HG02610 (cell line): ENCODE results near the gene GABRA6.
"Not testable (repeated sequence)": the region's sequence is repeated elsewhere in the genome, so short reads cannot be mapped to it uniquely, and the experiment has no call there.

Source experiments
- ATAC-seq: cut with Tn5 transposase; IDR thresholded peaks from one replicate; pipeline ENCODE4 v1.9.1; 2021; ENCODE audit warnings: mild to moderate bottlenecking, moderate library complexity; ENCODE audit not compliant: unreplicated experiment

The GABRA6 gene

DNA sequence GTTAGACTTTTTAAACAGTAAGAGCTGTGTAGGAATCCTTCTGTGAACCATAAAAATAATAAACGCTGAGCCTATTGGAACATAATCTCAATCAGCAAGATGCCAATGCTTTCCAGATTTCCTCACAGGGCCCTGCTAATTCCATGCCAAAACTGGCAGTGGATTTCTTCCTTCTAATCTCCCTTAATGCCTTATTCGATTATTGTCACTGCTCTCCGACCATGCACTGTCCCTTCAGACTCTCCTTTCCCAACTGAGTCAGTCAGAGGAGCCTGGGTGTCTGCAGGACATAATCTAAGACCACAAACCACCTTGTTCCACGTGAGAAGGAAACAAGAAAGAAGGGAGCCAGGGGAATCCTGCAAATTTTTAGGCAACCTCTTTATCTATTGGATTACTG, at the start of gene GABRA6:
Gene GABRA6, plus strand, starts transcription at position 261 of the 400 bp plus-strand sequence. CDS start 269 bp downstream, outside the sequence.
- no peak for ATAC-seq

DNA sequence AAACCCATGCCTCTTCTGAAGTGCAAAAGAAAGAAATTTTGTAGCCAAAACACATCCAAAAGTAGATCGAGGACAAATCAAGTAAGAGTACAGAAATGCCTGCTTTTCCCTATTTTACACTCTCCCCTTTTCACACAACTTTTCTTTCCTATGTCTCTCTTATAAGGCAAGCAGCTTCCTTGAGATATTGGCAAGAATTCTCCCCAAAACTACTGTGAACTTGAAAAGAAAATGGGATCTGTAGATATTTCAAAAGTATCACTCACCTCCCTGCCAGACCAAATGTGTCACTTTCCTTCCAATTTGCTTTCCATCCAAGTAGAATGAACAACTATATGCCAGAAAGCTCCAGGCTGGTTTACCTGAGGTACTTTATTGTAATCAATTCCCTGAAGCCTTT, 47.9 kb upstream of the GABRA6 start:
- no peak for ATAC-seq

DNA sequence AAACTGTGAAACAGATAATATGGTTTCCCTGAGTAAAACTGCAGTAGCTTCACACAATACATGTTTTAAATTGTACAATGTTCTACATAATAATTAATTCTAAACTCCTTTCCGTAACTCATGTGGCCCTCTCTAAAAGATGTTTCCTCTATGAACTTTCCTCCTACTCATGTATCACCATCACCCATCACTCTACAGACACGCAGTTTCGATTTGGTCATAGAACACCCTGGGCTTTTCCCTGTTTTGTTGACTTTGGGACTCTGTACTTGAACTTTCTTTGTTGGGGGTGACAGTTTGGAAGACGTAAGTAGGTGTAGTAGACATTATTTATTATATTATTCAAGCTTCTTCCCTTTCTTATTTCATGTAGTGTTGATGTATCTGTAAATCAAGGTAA, 44.1 kb upstream of the GABRA6 start:
- ATAC-seq: no peak

DNA sequence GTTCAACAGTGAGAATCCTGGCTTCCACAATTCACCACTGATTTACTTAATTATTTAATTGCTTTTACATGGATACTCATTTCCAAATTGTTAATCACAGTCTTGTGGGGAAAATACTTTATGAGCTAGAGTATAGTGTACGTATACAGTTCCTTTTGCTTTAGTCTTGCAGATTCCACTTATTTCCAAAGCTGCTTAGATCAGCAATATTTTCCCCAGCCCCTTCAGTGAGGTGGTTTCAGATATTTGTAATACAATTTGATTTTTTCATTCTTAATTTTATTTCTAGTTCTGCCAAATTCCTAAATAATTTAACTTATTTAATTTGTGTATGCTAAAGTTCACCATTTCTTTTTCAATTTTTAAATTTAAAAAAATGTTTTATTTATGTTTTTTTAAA, 40.3 kb upstream of the GABRA6 start:
- no peak for ATAC-seq

DNA sequence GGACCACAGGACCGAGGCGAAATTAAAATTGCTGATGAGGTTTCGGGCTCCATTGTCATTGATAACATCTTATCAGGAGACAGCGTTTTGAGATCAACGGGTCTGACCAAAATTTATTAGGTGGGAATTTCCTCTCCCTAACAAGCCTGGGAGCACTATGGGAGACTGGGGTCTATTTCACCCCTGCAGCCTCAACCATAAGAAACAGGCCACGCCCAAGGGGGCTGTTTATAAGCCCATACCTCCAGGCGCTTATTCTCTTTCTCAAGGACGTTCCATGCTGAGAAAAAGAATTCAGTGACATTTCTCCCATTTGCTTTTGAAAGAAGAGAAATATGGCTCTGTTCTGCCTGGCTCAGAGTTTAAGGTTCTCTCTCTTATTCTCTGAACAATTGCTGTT, 33.6 kb upstream of the GABRA6 start:
- ATAC-seq: not testable (repeated sequence)

DNA sequence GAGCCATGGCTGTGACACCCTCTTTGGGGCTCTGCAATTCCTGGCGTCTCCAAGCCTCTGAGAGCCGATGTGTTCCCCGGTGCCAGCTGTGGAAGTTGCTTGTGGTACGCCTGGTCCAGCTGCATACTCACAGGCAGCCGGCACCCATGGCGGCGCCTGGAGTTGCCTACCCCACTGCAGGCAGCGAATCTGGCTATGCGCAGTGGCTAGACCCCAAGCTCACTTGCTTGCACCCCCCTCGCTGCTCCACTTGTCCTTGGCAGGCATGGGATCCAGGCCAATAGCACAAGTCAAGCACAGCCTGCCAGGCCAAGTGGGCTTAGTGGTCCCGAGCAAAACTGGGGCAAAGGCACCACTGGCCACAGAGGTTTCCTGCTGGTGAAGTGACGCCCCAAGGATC, 24.7 kb upstream of the GABRA6 start:
- no peak for ATAC-seq

DNA sequence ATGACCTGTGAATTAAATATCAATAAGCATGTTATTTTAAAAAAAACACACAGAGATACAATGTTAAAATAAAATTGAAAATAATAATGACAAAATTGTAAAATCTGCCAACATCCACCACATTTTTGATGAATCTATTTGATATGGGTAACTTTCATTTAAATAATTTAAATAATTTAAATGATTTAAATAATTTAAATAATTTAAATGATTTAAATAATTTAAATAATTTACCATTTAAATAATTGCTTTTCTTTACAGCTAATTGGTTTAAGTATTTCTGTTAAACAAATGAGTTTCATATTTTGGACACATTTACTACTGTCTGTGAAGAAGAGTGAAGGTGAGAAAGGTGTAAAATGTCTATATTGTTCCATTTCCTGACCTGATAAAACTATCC, 22.1 kb upstream of the GABRA6 start:
- ATAC-seq: no peak

DNA sequence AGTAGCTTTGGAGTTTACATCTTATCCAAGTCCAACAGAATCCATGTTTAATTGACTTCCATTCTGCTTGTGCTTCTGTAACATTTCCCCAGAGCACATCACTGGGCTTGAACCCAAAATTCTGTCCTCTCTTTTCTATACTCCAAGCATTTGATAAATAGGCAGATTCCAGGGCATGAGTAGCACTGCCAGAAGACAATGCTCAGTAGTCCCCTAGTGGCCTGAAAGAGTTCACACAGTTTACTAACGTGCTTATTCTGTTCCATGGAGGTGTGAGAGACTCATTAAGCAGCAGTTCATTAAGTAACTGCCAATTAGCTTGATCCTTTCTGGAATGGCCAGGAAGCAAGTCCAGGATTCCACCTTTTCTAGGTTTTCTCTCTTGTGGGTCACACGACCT, 9.4 kb upstream of the GABRA6 start:
- ATAC-seq: peak; percentile 87

DNA sequence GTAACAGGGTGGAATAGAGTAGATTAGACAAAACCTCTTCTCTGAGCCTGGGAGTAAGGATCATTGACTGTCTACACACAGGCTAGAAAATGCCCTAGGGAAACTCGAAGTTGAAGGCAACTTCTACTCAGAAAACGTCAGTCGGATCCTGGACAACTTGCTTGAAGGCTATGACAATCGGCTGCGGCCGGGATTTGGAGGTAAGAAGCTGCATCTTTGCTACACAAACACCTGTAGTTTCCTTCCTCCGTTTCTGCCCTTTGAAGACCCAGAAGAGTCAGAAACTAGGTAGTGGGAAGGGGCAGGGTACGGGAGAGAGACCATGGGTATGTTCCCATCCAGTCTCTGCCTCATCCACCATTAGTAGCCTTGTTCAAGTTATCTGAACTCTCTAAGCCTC, 628 bp downstream of the GABRA6 start:
- no peak for ATAC-seq

DNA sequence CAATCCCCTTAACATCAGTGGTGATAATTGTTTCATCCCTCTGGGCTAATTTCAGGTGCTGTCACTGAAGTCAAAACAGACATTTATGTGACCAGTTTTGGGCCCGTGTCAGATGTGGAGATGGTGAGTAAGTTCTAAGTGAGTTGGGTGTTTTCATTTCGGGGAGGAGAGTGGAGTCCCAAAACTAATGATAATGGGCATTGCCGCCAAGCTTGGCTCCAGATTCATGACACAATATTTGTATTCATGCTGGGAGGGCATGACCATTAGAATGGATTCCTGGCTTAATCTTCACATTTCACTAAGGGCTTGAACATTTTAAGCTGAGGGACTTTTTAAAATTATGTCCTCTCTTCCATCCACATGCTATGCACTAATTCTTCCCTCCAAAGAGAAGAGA, 1.4 kb downstream of the GABRA6 start:
- ATAC-seq: no peak

DNA sequence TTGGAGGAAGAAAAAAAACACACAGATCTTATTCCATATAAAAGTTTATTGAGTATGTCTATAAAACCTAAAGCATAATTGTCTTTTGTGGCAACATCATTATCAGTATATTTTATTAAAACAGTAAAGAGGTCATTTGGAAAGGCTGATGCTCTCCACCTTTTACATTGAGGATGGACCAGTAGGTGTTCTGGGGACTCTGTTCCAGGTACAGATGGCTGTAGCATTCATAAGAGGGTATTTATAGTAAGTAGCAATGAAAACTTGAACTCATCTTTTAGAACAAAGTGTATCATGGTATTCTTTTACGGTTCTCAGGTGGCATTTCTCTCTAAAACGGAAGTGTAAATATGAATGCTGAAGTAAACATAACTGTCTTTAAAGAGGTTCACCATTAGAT, 1.8 kb downstream of the GABRA6 start:
- no peak for ATAC-seq

DNA sequence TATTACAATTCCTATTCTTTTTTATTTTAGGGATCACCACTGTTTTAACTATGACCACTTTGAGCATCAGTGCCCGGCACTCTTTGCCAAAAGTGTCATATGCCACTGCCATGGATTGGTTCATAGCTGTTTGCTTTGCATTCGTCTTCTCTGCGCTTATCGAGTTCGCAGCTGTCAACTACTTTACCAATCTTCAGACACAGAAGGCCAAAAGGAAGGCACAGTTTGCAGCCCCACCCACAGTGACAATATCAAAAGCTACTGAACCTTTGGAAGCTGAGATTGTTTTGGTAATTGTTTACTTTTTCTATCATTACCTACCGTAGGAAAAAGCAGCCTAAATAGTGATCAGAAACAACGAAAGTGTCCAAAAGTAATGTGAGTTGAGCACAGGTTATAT, 6.4 kb downstream of the GABRA6 start:
- ATAC-seq: no peak

DNA sequence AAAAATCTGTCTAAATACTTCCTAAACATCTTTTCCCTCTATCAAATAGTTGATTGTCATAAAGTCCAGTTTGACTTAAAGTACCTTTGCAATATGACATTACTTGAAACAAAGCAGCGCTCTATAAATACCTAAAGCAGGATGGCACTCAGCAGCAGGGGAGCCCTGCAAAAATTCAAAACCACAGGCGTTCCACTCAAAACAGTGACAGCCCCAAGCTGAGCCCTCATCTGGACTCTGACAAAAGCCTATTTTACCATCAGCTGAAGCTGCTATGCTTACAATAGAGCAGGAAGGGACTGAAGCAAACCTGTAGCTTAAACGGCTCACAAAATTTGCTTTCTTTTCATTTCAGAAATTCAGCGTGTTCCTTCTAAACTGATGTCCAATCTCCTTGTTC, 11.5 kb downstream of the GABRA6 start:
- ATAC-seq: no peak

DNA sequence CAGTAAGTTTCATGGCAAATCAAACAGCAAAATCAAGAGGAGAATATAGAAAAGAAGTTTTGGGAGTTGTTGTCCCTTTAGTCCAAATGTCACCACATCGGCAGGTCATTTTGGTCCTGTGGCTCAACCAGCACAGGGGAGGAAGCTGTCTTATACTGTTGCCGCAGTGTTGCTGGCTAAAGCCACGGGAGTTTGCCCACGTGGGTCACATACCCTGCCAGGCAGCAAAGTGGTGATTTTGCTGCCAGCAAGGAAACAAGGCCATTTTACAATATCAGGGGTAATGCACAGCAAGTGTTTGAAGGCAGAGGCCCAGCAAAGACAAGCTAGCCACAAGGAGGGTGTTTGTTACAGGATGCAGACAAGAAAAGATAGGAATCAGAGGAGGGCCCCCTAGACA, 14.5 kb downstream of the GABRA6 start:
- no peak for ATAC-seq

DNA sequence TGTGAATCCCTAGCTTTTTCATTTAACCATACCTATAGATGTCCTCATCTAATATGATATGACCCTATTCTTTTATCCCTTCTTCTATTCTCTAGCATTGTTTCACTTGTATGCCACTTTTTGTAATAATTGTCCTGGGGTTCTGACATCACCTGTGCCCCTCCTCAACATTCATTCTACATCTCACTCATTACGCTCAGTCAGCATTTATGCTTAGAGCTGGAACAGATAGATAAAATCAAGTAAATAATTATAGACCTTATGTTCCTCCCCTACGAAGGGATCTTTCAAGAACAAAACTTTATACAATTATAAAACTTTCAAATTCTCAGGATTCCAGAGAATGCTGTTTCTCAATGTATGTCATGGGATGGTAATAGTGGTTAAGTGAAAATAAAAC, 18.0 kb downstream of the GABRA6 start:
- ATAC-seq: no peak

DNA sequence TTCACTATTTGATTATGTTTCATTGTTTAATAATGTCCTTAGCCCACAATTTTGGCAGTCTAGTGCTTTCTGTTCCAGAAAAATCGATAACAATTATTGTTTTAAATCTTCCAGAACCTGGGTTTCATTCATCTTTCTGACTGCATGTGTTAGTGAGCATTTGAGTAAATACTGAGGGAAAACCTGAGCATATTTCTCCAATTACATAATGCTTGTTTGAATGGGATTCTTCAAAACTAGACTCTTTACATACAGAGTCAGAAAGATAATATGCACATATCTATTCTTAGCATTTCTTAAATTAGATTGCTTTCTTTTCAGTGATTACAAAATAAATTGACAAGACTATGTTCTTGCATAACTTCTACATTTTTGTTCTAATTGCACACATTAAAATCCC, 21.9 kb downstream of the GABRA6 start:
- no peak for ATAC-seq

DNA sequence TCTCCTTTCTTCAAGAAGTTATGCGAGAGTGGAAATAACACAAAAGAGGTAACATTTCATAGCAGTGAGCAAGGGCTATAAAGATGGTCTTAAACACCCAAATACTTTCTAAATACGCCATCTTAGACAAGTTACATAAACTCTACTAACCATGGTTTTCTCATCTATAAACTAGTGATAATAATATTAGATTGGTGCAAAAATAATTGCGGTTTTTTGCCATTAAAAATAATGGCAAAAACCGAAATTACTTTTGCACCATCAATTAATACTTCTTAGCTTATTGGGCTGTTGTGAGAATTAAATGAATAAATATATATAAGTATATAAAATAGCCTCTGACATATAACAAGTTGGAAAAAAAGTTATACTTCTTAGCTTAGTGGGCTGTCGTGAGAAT, 23.7 kb downstream of the GABRA6 start:
- no peak for ATAC-seq

DNA sequence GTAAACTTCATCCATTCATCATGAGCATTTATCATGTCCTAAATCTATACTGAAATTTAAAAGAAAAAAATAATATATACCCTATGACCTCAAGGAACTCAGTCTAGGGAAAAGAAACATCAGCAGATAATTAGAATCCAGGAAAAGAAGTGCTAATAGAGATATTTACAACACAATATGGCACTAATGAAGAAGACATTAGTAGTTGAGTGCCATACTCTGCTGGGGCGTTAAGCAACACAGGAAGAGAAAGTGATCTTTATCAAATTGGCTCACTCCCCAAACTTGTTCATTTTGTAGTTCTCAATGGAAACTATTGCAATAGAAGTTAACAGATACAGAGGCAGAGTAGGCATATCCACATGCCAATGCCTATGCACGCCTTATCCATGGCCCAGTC, 27.5 kb downstream of the GABRA6 start:
- no peak for ATAC-seq

DNA sequence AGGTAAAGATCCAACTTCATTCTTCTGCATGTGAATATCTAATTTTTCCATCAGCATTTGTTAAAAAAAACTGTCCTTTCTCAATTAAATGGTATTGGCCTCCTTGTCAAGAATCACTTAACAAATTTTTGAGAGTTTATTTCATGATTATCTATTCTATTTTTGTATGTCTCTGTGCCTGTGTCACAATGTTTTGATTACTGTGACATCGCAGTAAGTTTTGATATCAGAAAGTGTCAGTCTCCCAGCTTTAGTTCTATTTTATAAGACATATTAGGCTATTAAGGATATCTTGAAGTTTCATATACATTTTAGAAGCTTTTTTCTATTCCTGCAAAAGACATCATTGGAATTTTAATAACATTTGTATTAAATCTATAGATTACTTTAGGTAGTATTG, 33.6 kb downstream of the GABRA6 start:
- no peak for ATAC-seq

DNA sequence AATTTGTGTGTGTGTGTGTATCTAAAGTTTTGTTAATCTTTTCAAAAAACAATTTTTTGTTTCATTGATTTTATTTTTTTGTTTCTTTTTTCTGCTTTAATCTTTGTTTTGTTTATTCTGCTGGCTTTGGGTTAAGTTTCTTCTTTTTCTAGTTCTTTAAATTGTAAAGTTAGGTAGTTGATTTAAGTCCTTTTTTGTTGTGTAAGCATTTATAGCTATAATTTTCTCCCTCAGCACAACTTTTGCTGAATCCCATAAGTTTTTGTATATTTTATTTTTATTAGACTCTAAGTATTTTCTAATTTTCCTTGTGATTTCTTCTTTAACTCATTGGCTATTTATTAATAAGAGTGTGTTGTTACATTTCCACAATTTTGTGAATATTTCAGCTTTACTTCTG, 34.9 kb downstream of the GABRA6 start:
- ATAC-seq: no peak

DNA sequence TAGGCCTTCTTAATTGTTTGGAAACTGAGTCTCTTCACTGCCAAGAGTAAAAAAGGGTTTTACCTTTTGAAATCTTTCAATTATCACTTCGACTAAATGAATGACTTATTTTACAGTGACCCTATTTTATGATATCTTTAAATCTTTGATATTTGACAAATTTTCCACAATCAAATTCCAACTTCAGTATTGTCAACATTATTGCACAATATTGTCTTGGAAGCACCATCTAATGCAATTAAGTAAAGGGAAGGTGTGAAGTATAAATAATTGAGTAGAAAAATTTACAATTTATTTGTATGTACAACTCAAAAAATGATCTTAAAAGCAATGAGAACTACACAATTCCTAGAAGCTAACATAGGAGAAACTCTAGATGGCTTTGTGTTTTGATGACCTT, 49.2 kb downstream of the GABRA6 start:
- ATAC-seq: no peak

DNA sequence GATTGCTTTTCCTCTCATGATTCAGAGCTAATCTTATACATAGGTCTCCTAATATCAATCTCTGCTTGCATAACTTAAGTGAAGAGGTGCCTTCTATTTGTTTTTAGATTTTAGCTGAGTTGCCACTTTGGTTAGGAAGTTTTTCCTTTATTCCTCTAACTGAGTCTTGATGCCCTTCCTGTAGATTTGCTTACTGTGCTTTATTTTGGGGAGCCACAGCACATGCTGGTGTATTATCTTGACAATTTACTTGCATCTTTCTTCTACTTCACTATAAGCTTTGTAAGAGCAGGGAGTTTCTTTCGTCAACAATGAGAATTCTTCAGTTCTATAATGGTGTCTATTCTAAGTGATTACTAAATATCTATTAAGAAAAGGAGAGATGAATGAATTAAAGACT, 54.9 kb downstream of the GABRA6 start:
- ATAC-seq: no peak

DNA sequence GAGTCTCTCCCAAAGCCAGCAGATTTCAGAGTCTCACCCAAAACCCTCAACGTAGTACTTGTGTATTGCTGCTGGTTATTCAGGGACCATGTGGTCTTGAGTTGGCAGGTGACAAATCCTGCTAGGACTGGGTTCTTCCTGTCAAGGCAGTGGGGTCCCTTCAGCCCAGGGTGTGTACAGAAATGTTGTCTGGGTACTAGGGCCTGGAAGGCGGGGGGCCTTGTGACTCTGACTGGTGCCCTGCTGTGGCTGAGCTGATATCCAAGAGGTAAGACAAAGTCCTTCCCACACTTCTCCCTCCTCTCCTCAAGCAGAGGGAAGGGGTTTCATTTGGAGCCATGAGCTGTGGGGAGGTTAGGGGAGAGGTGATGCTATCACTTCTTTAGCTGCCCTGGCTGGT, 58.8 kb downstream of the GABRA6 start:
- no peak for ATAC-seq

DNA sequence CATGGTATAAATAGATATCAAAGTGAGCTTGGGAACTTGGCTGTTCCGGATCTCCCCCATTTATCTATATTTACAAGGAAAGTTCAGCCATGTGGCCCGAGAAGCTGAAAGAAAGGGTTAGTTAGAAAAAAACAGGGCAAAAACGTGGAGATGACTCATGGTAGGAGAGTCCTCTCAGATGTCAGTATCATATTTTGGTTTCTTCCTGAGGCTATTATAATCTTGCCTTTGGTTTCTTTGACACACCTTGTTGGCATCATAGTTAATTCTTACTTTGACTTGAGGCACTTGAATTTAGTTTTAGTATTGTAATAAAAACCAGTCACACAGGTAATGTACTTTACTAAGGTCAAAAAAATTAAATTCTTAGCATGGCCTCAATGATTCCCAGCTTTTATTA, 59.9 kb downstream of the GABRA6 start:
- no peak for ATAC-seq
